Body of pancreas (tissue), 4 donors: ENCODE data around the gene CHCHD6.

Experiments
- CTCF ChIP-seq, 7 experiments: fragments of 450-650 bp in 4 of 7; fragments of 200-600 bp in 3 of 7; sonication (generic) in 3 of 7; IDR thresholded peaks; one replicate each; pipeline ENCODE4 v1.5.1; 2016 to 2019; ENCODE audit warnings: antibody characterized with exemption in 7 of 7
- POLR2A ChIP-seq, 3 donors: fragments of 450-650 bp; IDR thresholded peaks; one replicate each; pipeline ENCODE4 v1.6.1; 2016; ENCODE audit warnings: antibody characterized with exemption in 3 of 3, mild to moderate bottlenecking in 2 of 3

GRCh38 chr3:126677862-126678503 lies 26.1 kb upstream of the CHCHD6 start:
- no peak for TF ChIP-seq POLR2A (IDR thresholded peaks at IDR 0.05)
- TF ChIP-seq CTCF (IDR thresholded peaks at IDR 0.05), result no peak
